ENCODE data around the gene CFI.
"Not testable (repeated sequence)": the region's sequence is repeated elsewhere in the genome, so short reads cannot be mapped to it uniquely, and the experiment has no call there.

The CFI gene

DNA sequence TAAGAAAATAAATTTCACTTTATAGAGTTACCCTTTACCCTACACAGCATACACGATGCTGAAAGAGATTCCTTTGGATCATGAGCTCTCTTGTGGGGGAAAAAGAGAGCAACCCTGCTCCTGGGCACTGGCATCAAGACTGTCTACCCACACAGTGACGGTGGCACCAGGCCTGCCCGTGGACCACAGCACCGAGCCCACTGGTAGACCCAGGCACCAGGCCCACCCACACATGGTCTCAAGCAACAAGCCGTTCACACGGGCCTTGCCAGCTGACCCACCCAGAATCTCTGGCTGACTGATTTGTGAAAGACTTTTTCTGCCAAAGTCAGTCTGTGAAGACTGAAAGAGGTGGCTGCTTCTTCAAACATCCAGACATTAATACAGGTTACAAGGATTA, 6.7 kb downstream of the CFI start:
- Histone ChIP-seq H3K4me2 (ENCODE audit: low read depth, low read length, poor library complexity, severe bottlenecking) (no peak overlapping the region), H3K4me3 (ENCODE audit: low read length, poor library complexity, severe bottlenecking) (no peak overlapping the region), H3K4me1 (ENCODE audit: insufficient read depth, low read length, poor library complexity, severe bottlenecking) (no peaks in the 10 kb centered on the region), H3K36me3 (ENCODE audit: insufficient read depth, low read length) (no peaks in the 10 kb centered on the region), H4K20me1 (ENCODE audit: insufficient read depth, low read length, poor library complexity, severe bottlenecking) (no peaks in the 10 kb centered on the region), H3F3A (ENCODE audit: low read depth) (no peaks in the 10 kb centered on the region), H3K9me3 (ENCODE audit: insufficient read depth, low read depth, low read length) (peaks cover 5% of the 10 kb centered on the region; the same call in 1 of the 2 replicates), H2AFZ (ENCODE audit: low read length) (no peak overlapping the region), H3K27me3 (ENCODE audit: insufficient read depth, low read length, poor library complexity, severe bottlenecking) (no peaks in the 10 kb centered on the region), H3K9me2 (replicated peaks; ENCODE audit: low read depth, low read length) (no peaks in the 10 kb centered on the region), H3K79me2 (ENCODE audit: insufficient read depth, low read length) (no peaks in the 10 kb centered on the region), H3K9ac (ENCODE audit: low read depth, low read length, poor library complexity, severe bottlenecking) (no peak overlapping the region)
- TF ChIP-seq EZH2phosphoT487 (IDR thresholded peaks at IDR 0.05; ENCODE audit: borderline replicate concordance) (no peak), CTCF (conservative IDR thresholded peaks at IDR 0.05; ENCODE audit: low read length) (no peak)

- Histone ChIP-seq H3K79me2 (ENCODE audit: insufficient read depth, low read length) (no peaks in the 10 kb centered on the region), H3K36me3 (ENCODE audit: insufficient read depth, low read length) (no peaks in the 10 kb centered on the region)
- no peak for TF ChIP-seq CTCF (conservative IDR thresholded peaks at IDR 0.05; ENCODE audit: low read length)
- no peak for TF ChIP-seq EZH2phosphoT487 (IDR thresholded peaks at IDR 0.05; ENCODE audit: borderline replicate concordance)
Observed at GRCh38 chr4:109787807-109788206, 14.0 kb downstream of the CFI start.

GRCh38 chr4:109786846-109787245, 15.0 kb downstream of the CFI start:
- Histone ChIP-seq H3K36me3 (ENCODE audit: insufficient read depth, low read length) (no peaks in the 10 kb centered on the region), H3K4me2 (ENCODE audit: low read depth, low read length, poor library complexity, severe bottlenecking) (no peak overlapping the region), H3K27me3 (ENCODE audit: insufficient read depth, low read length, poor library complexity, severe bottlenecking) (no peaks in the 10 kb centered on the region), H3K9ac (ENCODE audit: low read depth, low read length, poor library complexity, severe bottlenecking) (no peak overlapping the region), H4K20me1 (ENCODE audit: insufficient read depth, low read length, poor library complexity, severe bottlenecking) (no peaks in the 10 kb centered on the region), H3K9me3 (ENCODE audit: insufficient read depth, low read depth, low read length) (no peaks in the 10 kb centered on the region; the same call in 1 of the 2 replicates), H3K4me1 (ENCODE audit: insufficient read depth, low read length, poor library complexity, severe bottlenecking) (no peaks in the 10 kb centered on the region), H2AFZ (ENCODE audit: low read length) (no peak overlapping the region), H3K4me3 (ENCODE audit: low read length, poor library complexity, severe bottlenecking) (no peak overlapping the region), H3K79me2 (ENCODE audit: insufficient read depth, low read length) (no peaks in the 10 kb centered on the region), H3F3A (ENCODE audit: low read depth) (no peaks in the 10 kb centered on the region), H3K9me2 (replicated peaks; ENCODE audit: low read depth, low read length) (no peaks in the 10 kb centered on the region)
- no peak for TF ChIP-seq CTCF (conservative IDR thresholded peaks at IDR 0.05; ENCODE audit: low read length)
- TF ChIP-seq EZH2phosphoT487 (IDR thresholded peaks at IDR 0.05; ENCODE audit: borderline replicate concordance) = no peak

More at GRCh38 chr4:109787807-109788206, 14.0 kb downstream of the CFI start:
- H2AFZ ChIP-seq (ENCODE audit: low read length) = no peak overlapping the region
- no peaks in the 10 kb centered on the region for H3K9me2 ChIP-seq (replicated peaks; ENCODE audit: low read depth, low read length)
- no peaks in the 10 kb centered on the region for H3F3A ChIP-seq (ENCODE audit: low read depth)
- no peak overlapping the region for H3K9ac ChIP-seq (ENCODE audit: low read depth, low read length, poor library complexity, severe bottlenecking)
- H4K20me1 ChIP-seq (ENCODE audit: insufficient read depth, low read length, poor library complexity, severe bottlenecking) = no peaks in the 10 kb centered on the region
- no peaks in the 10 kb centered on the region for H3K4me1 ChIP-seq (ENCODE audit: insufficient read depth, low read length, poor library complexity, severe bottlenecking)
- H3K4me3 ChIP-seq (ENCODE audit: low read length, poor library complexity, severe bottlenecking) = no peak overlapping the region
- no peaks in the 10 kb centered on the region; the same call in 1 of the 2 replicates for H3K9me3 ChIP-seq (ENCODE audit: insufficient read depth, low read depth, low read length)
- H3K4me2 ChIP-seq (ENCODE audit: low read depth, low read length, poor library complexity, severe bottlenecking) = no peak overlapping the region
- no peaks in the 10 kb centered on the region for H3K27me3 ChIP-seq (ENCODE audit: insufficient read depth, low read length, poor library complexity, severe bottlenecking)

DNA sequence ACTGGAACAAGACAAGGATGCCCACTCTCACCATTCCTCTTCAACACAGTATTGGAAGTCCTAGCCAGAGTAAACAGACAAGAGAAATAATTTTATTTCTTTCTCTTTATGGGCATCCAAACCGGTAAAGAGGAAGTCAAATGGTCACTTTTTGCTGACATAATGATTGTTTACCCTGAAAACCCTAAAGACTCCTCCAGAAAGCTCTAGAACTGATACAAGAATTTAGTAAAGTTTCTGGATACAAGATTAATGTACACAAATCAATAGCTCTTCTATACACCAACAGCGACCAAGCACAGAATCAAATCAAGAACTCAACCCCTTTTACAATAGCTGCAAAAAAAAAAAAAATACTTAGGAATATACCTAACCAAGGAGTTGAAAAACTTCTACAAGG, 19.7 kb downstream of the CFI start:
- H3K9me3 ChIP-seq (ENCODE audit: insufficient read depth, low read depth, low read length); H3K4me3 ChIP-seq (ENCODE audit: low read length, poor library complexity, severe bottlenecking); H3K27me3 ChIP-seq (ENCODE audit: insufficient read depth, low read length, poor library complexity, severe bottlenecking): not testable (repeated sequence)

More for the DNA sequence above, 19.7 kb downstream of the CFI start:
- not testable (repeated sequence) for H3K9me2 ChIP-seq (replicated peaks; ENCODE audit: low read depth, low read length); H3K4me2 ChIP-seq (ENCODE audit: low read depth, low read length, poor library complexity, severe bottlenecking); H3K9ac ChIP-seq (ENCODE audit: low read depth, low read length, poor library complexity, severe bottlenecking); H2AFZ ChIP-seq (ENCODE audit: low read length); H3F3A ChIP-seq (ENCODE audit: low read depth); H3K79me2 ChIP-seq (ENCODE audit: insufficient read depth, low read length); H4K20me1 ChIP-seq (ENCODE audit: insufficient read depth, low read length, poor library complexity, severe bottlenecking); H3K36me3 ChIP-seq (ENCODE audit: insufficient read depth, low read length); H3K4me1 ChIP-seq (ENCODE audit: insufficient read depth, low read length, poor library complexity, severe bottlenecking)

Data from Loucy (cell line).